HEK293 (cell line): ENCODE measurements around the gene IGLL1.
A peak's percentile ranks its signal among the peaks of the same experiment; 100 is the strongest.

Experiments used
- PBX3 ChIP-seq: sonication (generic); formaldehyde crosslinking; IDR thresholded peaks from 2 replicates; pipeline ENCODE4 v1.8.1; 2022; ENCODE audit warnings: mild to moderate bottlenecking, moderate library complexity, missing genetic modification reagents
- YY1 ChIP-seq: fragments of 450-650 bp; formaldehyde crosslinking; IDR thresholded peaks from 2 replicates; pipeline ENCODE4 v1.5.1; 2018; ENCODE audit warnings: missing biosample characterization, missing genetic modification characterization
- ZBTB21 ChIP-seq: fragments of 450-650 bp; formaldehyde crosslinking; IDR thresholded peaks from 2 replicates; pipeline ENCODE4 v1.5.1; 2017; ENCODE audit warnings: missing biosample characterization, missing genetic modification characterization
- ZNF274 ChIP-seq, 2 experiments: fragments of 200-500 bp in 1 of 2; fragments of 450-650 bp in 1 of 2; sonication (Bioruptor generic) in 1 of 2; formaldehyde crosslinking in 1 of 2; IDR thresholded peaks; 2 replicates each; pipeline versions ENCODE4 v1.5.1 to v1.6.1; 2014 to 2016; ENCODE audit warnings: borderline replicate concordance in 1 of 2, inconsistent platforms in 1 of 2, low read length in 1 of 2, missing biosample characterization in 1 of 2, missing genetic modification characterization in 1 of 2
- ZNF366 ChIP-seq: fragments of 450-650 bp; formaldehyde crosslinking; conservative IDR thresholded peaks from 2 replicates; pipeline ENCODE4 v1.5.1; 2016; ENCODE audit warnings: missing biosample characterization, missing genetic modification characterization
- ZNF426 ChIP-seq: fragments of 450-650 bp; formaldehyde crosslinking; IDR thresholded peaks from 2 replicates; pipeline ENCODE4 v1.5.1; 2017; ENCODE audit warnings: missing biosample characterization, missing genetic modification characterization, mild to moderate bottlenecking, inconsistent platforms, moderate library complexity
- ZNF701 ChIP-seq: fragments of 450-650 bp; formaldehyde crosslinking; IDR thresholded peaks from 2 replicates; pipeline ENCODE4 v1.5.1; 2016; ENCODE audit warnings: missing biosample characterization, missing genetic modification characterization
- ZNF777 ChIP-seq: fragments of 450-650 bp; formaldehyde crosslinking; IDR thresholded peaks from 2 replicates; pipeline ENCODE4 v1.5.1; 2017; ENCODE audit warnings: missing biosample characterization, missing genetic modification characterization, borderline replicate concordance
- TF ChIP-seq, protein P1 (sequence below): fragments of 450-650 bp; formaldehyde crosslinking; IDR thresholded peaks from 2 replicates; pipeline ENCODE4 v1.5.1; 2016; ENCODE audit warnings: missing biosample characterization, missing genetic modification characterization
- TF ChIP-seq, protein P2 (sequence below): fragments of 450-650 bp; formaldehyde crosslinking; IDR thresholded peaks from 2 replicates; pipeline ENCODE4 v1.5.1; 2016; ENCODE audit warnings: missing biosample characterization, missing genetic modification characterization

DNA sequence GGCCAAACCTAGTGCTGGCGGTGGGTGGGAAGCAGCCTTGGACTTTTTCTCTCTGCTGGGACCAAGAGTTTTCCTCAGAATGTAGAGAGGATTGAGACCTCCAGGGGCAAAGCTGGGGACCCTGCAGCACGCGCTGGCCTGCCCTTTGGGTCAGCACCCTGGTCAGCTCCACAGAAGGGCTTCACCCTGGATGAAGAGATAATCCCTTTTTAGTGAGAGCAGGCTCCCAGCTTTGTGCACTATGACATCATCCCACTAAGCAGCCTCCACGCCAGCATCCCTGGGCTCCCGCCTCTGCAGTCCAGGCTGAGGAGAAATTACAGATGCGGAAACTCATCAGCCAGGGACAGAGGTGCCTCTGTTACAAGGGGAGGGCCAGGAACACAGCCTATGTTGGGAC is 28.5 kb upstream of the IGLL1 start:
- TF ChIP-seq, protein P1, sequence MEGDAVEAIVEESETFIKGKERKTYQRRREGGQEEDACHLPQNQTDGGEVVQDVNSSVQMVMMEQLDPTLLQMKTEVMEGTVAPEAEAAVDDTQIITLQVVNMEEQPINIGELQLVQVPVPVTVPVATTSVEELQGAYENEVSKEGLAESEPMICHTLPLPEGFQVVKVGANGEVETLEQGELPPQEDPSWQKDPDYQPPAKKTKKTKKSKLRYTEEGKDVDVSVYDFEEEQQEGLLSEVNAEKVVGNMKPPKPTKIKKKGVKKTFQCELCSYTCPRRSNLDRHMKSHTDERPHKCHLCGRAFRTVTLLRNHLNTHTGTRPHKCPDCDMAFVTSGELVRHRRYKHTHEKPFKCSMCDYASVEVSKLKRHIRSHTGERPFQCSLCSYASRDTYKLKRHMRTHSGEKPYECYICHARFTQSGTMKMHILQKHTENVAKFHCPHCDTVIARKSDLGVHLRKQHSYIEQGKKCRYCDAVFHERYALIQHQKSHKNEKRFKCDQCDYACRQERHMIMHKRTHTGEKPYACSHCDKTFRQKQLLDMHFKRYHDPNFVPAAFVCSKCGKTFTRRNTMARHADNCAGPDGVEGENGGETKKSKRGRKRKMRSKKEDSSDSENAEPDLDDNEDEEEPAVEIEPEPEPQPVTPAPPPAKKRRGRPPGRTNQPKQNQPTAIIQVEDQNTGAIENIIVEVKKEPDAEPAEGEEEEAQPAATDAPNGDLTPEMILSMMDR (tag by site-specific recombination), result no peak
- TF ChIP-seq ZNF366 (tag by site-specific recombination) (peak; percentile 59), ZNF426 (tag by site-specific recombination) (no peak), ZNF701 (tag by site-specific recombination) (no peak), ZBTB21 (peak; percentile 86), ZNF777 (tag by site-specific recombination) (no peak), ZNF274 (IDR thresholded peaks at IDR 0.05; ENCODE audit: low read length) (no peak), ZNF274 (tag by site-specific recombination; IDR thresholded peaks at IDR 0.05; ENCODE audit: borderline replicate concordance) (no peak), PBX3 (no peak), YY1 (tag by site-specific recombination) (no peak)
- TF ChIP-seq, protein P2, sequence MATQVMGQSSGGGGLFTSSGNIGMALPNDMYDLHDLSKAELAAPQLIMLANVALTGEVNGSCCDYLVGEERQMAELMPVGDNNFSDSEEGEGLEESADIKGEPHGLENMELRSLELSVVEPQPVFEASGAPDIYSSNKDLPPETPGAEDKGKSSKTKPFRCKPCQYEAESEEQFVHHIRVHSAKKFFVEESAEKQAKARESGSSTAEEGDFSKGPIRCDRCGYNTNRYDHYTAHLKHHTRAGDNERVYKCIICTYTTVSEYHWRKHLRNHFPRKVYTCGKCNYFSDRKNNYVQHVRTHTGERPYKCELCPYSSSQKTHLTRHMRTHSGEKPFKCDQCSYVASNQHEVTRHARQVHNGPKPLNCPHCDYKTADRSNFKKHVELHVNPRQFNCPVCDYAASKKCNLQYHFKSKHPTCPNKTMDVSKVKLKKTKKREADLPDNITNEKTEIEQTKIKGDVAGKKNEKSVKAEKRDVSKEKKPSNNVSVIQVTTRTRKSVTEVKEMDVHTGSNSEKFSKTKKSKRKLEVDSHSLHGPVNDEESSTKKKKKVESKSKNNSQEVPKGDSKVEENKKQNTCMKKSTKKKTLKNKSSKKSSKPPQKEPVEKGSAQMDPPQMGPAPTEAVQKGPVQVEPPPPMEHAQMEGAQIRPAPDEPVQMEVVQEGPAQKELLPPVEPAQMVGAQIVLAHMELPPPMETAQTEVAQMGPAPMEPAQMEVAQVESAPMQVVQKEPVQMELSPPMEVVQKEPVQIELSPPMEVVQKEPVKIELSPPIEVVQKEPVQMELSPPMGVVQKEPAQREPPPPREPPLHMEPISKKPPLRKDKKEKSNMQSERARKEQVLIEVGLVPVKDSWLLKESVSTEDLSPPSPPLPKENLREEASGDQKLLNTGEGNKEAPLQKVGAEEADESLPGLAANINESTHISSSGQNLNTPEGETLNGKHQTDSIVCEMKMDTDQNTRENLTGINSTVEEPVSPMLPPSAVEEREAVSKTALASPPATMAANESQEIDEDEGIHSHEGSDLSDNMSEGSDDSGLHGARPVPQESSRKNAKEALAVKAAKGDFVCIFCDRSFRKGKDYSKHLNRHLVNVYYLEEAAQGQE (tag by site-specific recombination), result peak; percentile 95
